SK-N-MC (cell line): ENCODE results near the gene WDR27.

ENCODE experiments used
- EZH2 ChIP-seq: fragments of 200-600 bp; sonication (generic); IDR thresholded peaks from one replicate; pipeline ENCODE4 v1.6.1; 2017; ENCODE audit warnings: antibody characterized with exemption
- FOXP2 ChIP-seq: optimal IDR thresholded peaks from 2 replicates; pipeline ENCODE3; 2011; ENCODE audit warnings: mild to moderate bottlenecking, moderate library complexity; ENCODE audit not compliant: insufficient read depth; ENCODE audit errors: extremely low read length, control extremely low read depth
- POLR2AphosphoS5 ChIP-seq: IDR thresholded peaks from 2 replicates; pipeline ENCODE4 v1.6.1; 2012; ENCODE audit warnings: mild to moderate bottlenecking, low read depth, low read length, borderline replicate concordance

- TF ChIP-seq POLR2AphosphoS5, result no peak
- no peak for TF ChIP-seq EZH2
- TF ChIP-seq FOXP2, result no peak
These were observed 54.2 kb downstream of the WDR27 start for GRCh38 chr6:169647637-169648036.
